Mesodermal cell (in vitro differentiated cells): Measurements from ENCODE around the gene ARHGEF28.

Experiments used
- H3K27ac ChIP-seq: 2 replicates; pipeline ENCODE4 v1.7.0; 2013; ENCODE audit warnings: mild to moderate bottlenecking, low read depth, low read length, moderate library complexity; ENCODE audit not compliant: severe bottlenecking
- H3K36me3 ChIP-seq: 2 replicates; pipeline ENCODE4 v1.7.1; 2013; ENCODE audit warnings: mild to moderate bottlenecking, low read length, moderate library complexity; ENCODE audit not compliant: control insufficient read depth, insufficient read depth
- H3K4me1 ChIP-seq: one replicate; pipeline ENCODE4 v1.7.1; 2013; ENCODE audit warnings: mild to moderate bottlenecking, low read length; ENCODE audit not compliant: insufficient read depth, control insufficient read depth, poor library complexity, severe bottlenecking
- H3K4me3 ChIP-seq: 2 replicates; pipeline ENCODE4 v1.7.0; 2013; ENCODE audit warnings: low read length, control low read depth, mild to moderate bottlenecking; ENCODE audit not compliant: insufficient read depth, poor library complexity, severe bottlenecking; ENCODE audit errors: extremely low read depth
- H3K9me3 ChIP-seq: 2 replicates; pipeline ENCODE4 v1.7.1; 2013; ENCODE audit warnings: mild to moderate bottlenecking, low read length, moderate library complexity; ENCODE audit not compliant: control insufficient read depth
- WGBS, 2 experiments: methylation state at CpG; one replicate each; pipeline ENCODE4 v1.1.5; 2013; ENCODE audit warnings: missing lambda C conversion rate in 2 of 2; ENCODE audit not compliant: insufficient coverage in 2 of 2; 5-methylcytosine and 5-hydroxymethylcytosine counted together

Gene ARHGEF28

DNA sequence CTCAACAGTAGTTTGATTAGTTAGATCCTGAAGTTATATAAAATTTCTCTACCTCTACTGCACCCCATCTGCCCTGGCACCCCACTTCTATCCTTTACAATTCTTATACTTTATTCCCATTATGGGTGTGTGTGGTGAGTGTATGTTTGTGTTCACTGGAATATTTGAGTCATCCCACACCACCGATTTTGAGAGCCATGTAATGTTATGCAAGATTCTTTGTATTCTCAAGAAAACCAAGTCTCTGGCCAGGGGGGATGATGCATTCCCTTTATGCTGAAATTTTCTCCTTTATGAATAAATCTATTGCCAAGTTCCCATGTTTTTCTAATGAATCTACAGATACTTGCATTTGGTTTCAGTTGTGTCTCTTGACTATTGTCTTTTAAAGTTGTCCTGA is 266.8 kb downstream of the ARHGEF28 start:
- Histone ChIP-seq H3K4me3 (no peak overlapping the region), H3K27ac (no peak overlapping the region), H3K9me3 (no peaks in the 10 kb centered on the region), H3K36me3 (no peaks in the 10 kb centered on the region), H3K4me1 (no peaks in the 10 kb centered on the region)
- 60% methylated on average over 1 of the region's 1 CpG; no CpG with 5 or more reads in 1 of the 2 experiments for WGBS, 2 experiments

DNA sequence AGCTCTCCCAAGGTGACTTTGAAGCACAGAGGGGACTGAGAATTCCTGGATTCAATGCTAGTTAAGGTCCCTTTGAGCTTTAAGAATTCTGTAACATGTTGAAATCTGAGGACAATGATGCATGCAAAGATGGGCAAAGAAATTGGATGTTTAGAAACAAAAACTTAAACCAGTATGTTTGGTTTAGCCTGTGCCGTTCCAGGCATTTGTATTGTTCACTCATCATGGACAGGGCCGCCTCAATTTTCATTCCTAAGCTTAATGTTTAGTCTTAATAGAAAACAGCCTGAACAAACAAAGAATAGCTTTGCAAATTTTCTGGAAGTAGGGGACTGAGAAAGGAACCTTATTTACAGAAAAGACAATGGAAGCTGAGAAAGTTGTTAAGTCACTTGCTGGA is 267.8 kb downstream of the ARHGEF28 start:
- 83% methylated on average over 1 of the region's 2 CpGs; no CpG with 5 or more reads in 1 of the 2 experiments for WGBS, 2 experiments
- H3K4me1 ChIP-seq, result no peaks in the 10 kb centered on the region
- H3K27ac ChIP-seq, result no peak overlapping the region
- H3K36me3 ChIP-seq, result no peaks in the 10 kb centered on the region
- H3K9me3 ChIP-seq, result no peaks in the 10 kb centered on the region
- no peak overlapping the region for H3K4me3 ChIP-seq

DNA sequence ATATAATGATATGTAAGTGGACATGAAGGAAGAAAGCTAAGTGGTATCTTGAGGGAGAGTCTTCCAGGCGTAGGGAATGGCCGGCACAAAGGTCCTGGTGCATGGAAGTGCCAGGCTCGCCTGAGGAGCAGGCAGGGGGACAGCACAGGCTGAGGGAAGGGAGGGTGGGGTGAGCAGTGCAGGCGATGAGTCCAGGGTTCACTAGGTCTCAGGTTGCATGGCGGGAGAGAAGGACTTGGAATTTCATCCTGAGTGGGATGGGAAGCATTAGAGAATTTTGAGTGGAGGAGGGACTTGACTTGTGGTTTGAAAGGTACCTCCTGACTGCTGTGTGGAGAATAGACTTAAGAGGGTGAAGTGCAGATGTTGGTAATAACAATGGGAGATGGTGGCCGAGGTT is 268.9 kb downstream of the ARHGEF28 start:
- H3K36me3 ChIP-seq, result no peaks in the 10 kb centered on the region
- no peaks in the 10 kb centered on the region for H3K4me1 ChIP-seq
- no peak overlapping the region for H3K27ac ChIP-seq
- 94 to 96% methylated on average over 5 to 6 of the region's 6 CpGs for WGBS, 2 experiments
- H3K9me3 ChIP-seq, result no peaks in the 10 kb centered on the region
- H3K4me3 ChIP-seq, result no peak overlapping the region

DNA sequence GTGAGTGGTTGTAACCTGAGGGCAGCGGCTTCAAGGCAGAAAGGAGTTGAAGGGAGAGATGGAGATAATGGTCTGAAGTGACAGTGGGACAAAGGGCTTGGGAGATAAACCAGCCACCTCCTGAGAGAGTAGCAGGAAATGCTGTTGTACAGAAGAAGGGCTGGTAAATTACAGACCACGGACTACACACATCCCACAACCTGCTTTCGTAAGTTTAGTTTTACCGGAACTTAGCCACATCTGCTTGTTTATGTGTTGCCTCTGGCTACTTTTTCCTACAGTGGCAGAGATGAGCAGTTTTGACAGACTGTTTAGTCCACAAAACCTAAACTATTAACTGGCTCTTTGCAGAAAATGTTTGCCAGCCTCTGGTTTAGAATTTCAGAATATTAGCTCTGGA is 269.5 kb downstream of the ARHGEF28 start:
- Histone ChIP-seq H3K4me1 (no peaks in the 10 kb centered on the region), H3K36me3 (no peaks in the 10 kb centered on the region), H3K9me3 (no peaks in the 10 kb centered on the region), H3K27ac (no peak overlapping the region), H3K4me3 (no peak overlapping the region)
- WGBS, 2 experiments, result 100% methylated on average over 2 to 4 of the region's 4 CpGs

DNA sequence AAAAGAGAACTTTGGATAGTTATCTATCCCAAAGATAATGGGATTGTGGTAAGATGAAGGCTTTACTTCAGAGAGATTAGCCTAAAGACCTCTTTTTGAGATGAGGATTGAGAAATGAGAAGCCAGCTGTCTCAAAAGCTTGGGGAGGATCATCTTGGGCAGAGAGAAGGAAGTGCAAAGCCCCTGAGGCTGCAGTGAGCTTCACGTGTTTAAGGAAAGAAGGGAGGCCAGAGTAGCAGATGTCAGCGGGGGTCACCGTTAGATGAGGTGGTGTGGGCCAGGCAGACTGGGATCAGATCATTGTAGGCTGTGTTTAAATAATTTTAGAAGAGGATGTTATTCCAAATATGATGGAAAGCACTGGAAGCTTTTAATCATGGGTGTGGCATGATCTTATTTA is 270.1 kb downstream of the ARHGEF28 start:
- WGBS, 2 experiments, result 92 to 95% methylated on average over 3 of the region's 3 CpGs

DNA sequence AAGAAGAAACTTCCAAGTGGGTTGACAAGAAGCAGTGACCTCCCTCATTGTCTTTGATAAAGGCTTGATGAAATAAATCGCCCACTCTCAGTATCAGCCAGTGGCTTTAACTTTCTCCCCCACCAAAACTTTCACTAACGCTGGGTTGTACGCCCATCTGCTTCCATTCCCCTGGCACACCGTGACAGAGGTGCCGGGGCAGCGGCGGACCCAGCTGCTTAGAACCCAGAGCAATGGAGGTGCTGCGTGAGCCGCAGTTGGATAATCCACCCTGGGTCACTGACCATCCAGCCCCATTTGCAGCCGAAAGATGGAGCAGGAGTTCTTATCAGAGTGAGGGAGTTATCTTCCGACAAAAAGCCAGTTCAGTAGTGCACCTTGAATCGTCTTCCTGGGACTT is 270.7 kb downstream of the ARHGEF28 start:
- Histone ChIP-seq H3K9me3 (no peaks in the 10 kb centered on the region), H3K4me1 (no peaks in the 10 kb centered on the region), H3K4me3 (no peak overlapping the region), H3K27ac (no peak overlapping the region), H3K36me3 (no peaks in the 10 kb centered on the region)
- 96 to 98% methylated on average over 8 to 9 of the region's 12 CpGs for WGBS, 2 experiments

More for the DNA sequence above, 270.1 kb downstream of the ARHGEF28 start:
- Histone ChIP-seq H3K9me3 (no peaks in the 10 kb centered on the region), H3K27ac (no peak overlapping the region), H3K4me1 (no peaks in the 10 kb centered on the region), H3K36me3 (no peaks in the 10 kb centered on the region), H3K4me3 (no peak overlapping the region)

DNA sequence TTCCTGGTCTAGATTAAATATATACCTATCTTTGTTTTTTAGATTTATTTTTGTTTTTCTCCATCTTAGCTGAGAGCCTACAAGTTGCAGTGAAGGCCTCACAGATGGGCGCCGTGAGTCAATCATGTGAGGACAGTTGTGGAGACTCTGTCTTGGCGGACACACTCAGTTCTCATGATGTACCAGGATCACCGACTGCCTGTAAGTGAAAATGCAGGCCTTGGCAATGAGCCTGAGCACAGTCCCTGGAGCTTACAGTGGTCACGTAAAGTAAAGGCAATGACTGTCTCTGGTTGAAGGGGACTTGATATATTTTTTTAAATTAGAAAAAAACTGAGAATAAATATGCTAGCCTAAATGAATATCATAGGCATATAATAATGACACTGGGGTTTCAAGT is 271.9 kb downstream of the ARHGEF28 start:
- Histone ChIP-seq H3K36me3 (no peaks in the 10 kb centered on the region), H3K4me1 (no peaks in the 10 kb centered on the region), H3K4me3 (no peak overlapping the region), H3K9me3 (no peaks in the 10 kb centered on the region), H3K27ac (no peak overlapping the region)
- 88 to 100% methylated on average over 3 to 4 of the region's 5 CpGs for WGBS, 2 experiments

DNA sequence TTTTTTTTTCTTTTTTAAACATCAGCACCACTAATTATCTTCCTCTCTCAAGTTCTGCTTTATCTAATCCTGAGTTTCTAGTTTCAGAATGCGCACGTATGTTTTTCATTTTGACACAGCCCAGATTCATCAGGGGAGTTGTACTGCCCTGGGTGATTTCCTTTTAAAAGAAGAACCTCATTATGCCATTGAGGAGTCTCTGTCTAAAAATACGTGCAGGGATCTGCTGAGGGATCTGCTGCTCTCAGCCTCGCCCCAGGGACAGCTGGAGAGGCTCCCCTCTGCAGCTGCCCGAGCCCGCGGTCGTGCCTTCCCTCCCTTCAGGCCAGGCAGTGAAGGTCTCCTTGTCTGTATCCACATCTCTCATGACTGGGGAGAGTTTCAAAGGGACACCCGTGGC is 273.1 kb downstream of the ARHGEF28 start:
- Histone ChIP-seq H3K4me1 (no peaks in the 10 kb centered on the region), H3K9me3 (no peaks in the 10 kb centered on the region), H3K36me3 (no peaks in the 10 kb centered on the region), H3K4me3 (no peak overlapping the region), H3K27ac (no peak overlapping the region)
- WGBS, 2 experiments, result 92% methylated on average over 5 of the region's 9 CpGs; no CpG with 5 or more reads in 1 of the 2 experiments

DNA sequence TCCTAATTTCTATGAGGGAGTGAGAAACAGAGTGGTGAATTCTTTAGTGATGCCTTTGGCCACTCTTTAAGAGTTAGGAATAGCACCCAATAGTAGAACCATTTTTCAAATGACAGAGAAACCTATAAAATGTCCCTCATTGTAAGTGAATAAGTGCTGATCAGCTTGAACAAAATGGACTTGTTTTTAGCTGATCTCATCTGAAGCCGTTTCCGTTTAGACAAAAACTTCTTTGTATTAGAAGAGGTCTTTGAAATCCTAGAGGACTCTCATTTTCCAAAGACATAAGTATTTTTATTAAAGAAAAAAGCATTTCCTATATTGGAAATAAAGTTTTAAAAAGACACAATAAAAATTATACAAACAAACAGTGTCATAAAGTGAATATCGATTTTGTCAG is 273.9 kb downstream of the ARHGEF28 start:
- WGBS, 2 experiments, result 83% methylated on average over 1 of the region's 3 CpGs; no CpG with 5 or more reads in 1 of the 2 experiments
- Histone ChIP-seq H3K36me3 (no peaks in the 10 kb centered on the region), H3K4me3 (no peak overlapping the region), H3K9me3 (no peaks in the 10 kb centered on the region), H3K4me1 (no peaks in the 10 kb centered on the region), H3K27ac (no peak overlapping the region)

DNA sequence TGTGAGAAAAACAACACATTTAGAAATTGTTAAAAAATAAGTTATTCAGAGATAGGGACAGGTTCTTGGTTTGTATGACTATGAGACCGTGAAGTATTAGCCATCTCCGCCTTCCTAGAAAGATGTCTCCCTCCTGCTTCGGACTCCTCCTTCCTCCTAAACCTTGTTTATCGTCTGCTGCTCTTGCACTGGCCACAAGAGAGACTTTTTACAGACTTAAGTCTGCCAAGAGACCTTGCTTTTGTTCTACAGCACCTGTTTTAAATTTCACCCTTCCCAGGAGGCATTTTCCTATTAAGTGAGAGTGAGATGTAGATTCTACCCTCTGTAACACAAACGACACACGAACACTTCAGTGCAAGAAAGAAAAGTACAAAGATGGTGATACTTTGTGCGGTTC is 274.6 kb downstream of the ARHGEF28 start:
- no peaks in the 10 kb centered on the region for H3K36me3 ChIP-seq
- WGBS, 2 experiments, result 92 to 100% methylated on average over 2 to 5 of the region's 7 CpGs
- H3K27ac ChIP-seq, result no peak overlapping the region
- no peaks in the 10 kb centered on the region for H3K9me3 ChIP-seq
- no peak overlapping the region for H3K4me3 ChIP-seq
- H3K4me1 ChIP-seq, result no peaks in the 10 kb centered on the region

DNA sequence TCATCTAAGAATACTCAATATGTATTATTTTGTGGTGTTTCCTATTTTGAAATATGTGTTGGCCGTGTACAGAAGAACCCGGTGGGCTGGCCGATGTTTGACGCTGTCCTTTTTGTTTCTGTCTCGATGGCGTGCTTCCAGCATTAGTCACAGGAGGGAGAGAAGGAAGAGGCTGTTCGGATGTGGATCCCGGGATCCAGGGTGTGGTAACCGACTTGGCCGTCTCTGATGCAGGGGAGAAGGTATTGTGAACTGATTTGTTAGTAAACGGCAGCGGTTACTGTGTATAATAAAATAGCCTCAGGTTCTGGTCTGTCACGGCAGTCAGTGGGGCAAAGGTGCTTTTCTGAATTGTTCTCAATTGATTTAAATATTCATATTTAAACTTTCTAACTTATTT is 275.0 kb downstream of the ARHGEF28 start:
- H3K9me3 ChIP-seq, result no peaks in the 10 kb centered on the region
- no peak overlapping the region for H3K27ac ChIP-seq
- no peaks in the 10 kb centered on the region for H3K4me1 ChIP-seq
- H3K4me3 ChIP-seq, result no peak overlapping the region
- no peaks in the 10 kb centered on the region for H3K36me3 ChIP-seq
- 88% methylated on average over 8 to 11 of the region's 13 CpGs for WGBS, 2 experiments
